ENCODE measurements around the gene RHOD. TPM values are rescaled to one million over a fixed set of nuclear protein-coding genes. Genes with fewer than 3 reads are reported as not detected.
A peak's percentile ranks its signal among the peaks of the same experiment; 100 is the strongest.

Gene RHOD
- total RNA-seq, 1 donor from 2014 or later, result 1.7 TPM

DNA sequence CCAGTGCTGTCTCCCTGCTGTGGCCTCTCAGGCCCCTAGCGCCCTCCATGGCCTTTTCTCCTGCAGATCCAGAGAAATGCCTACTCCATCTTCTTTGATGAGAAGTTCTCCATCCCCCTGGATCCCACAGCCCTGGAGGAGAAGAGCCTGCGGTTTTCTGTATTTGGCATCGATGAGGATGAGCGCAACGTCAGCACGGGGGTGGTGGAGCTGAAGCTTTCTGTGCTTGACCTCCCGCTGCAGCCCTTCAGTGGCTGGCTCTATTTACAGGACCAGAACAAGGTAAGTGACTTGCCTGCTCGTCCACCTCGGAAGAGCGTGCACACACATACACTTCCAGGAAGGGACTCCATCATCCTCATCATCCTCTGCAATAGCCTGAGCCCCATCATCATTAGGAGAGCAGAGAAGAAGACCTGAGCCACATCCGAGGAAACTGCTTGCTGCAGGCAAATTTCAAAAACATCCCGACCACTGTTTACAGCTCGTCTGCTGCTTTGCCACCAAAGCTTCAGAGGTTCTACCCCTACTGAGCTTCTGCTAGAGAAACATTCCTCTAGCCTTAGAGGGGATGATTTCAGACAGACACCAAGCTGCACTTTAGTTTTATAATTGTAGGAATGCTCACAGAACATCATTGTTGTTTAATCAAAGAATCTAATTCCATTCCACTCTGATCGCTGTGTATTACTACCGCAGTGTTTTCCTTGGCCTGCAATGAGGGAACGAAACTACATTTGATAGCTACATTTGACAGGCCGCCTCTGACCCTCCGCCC lies 12.9 kb upstream of the RHOD start:
- no peak overlapping the region for H3K4me3 Mint-ChIP-seq
- no peaks in the 10 kb centered on the region for H3K4me1 Mint-ChIP-seq
- no peak overlapping the region for H3K27ac Mint-ChIP-seq (ENCODE audit: unreplicated experiment)
- H3K27me3 Mint-ChIP-seq (ENCODE audit: low read depth), result no peaks in the 10 kb centered on the region
- DNase-seq (ENCODE audit: low read depth, low spot score), result no peak
- no peaks in the 10 kb centered on the region for H3K9me3 Mint-ChIP-seq
- TF ChIP-seq, protein P1, sequence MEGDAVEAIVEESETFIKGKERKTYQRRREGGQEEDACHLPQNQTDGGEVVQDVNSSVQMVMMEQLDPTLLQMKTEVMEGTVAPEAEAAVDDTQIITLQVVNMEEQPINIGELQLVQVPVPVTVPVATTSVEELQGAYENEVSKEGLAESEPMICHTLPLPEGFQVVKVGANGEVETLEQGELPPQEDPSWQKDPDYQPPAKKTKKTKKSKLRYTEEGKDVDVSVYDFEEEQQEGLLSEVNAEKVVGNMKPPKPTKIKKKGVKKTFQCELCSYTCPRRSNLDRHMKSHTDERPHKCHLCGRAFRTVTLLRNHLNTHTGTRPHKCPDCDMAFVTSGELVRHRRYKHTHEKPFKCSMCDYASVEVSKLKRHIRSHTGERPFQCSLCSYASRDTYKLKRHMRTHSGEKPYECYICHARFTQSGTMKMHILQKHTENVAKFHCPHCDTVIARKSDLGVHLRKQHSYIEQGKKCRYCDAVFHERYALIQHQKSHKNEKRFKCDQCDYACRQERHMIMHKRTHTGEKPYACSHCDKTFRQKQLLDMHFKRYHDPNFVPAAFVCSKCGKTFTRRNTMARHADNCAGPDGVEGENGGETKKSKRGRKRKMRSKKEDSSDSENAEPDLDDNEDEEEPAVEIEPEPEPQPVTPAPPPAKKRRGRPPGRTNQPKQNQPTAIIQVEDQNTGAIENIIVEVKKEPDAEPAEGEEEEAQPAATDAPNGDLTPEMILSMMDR (conservative IDR thresholded peaks at IDR 0.05), result no peak
- H3K36me3 Mint-ChIP-seq (ENCODE audit: low read depth), result no peaks in the 10 kb centered on the region

DNA sequence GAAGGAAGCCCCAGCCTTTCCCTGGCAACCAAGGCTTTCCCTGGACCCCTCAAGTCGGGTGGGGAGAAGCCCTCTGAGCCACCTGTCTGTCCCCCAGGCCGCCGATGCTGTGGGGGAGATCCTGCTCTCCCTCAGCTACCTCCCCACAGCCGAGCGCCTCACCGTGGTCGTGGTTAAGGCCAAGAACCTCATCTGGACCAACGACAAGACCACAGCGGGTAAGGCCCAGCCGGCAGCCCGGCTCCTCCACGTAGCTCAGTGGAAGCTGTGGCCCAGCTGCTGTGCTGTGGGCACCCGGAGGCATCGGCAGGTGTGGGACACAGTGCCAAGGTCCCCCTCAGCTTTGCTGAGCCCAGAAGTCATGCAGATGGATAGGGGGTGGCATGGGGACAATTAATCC lies 12.2 kb upstream of the RHOD start:
- H3K27ac Mint-ChIP-seq (ENCODE audit: unreplicated experiment), result no peak overlapping the region
- no peaks in the 10 kb centered on the region for H3K27me3 Mint-ChIP-seq (ENCODE audit: low read depth)
- no peak for DNase-seq (ENCODE audit: low read depth, low spot score)
- H3K9me3 Mint-ChIP-seq, result no peaks in the 10 kb centered on the region
- TF ChIP-seq, protein P1 (conservative IDR thresholded peaks at IDR 0.05), result no peak
- no peaks in the 10 kb centered on the region for H3K4me1 Mint-ChIP-seq
- no peak overlapping the region for H3K4me3 Mint-ChIP-seq
- H3K36me3 Mint-ChIP-seq (ENCODE audit: low read depth), result no peaks in the 10 kb centered on the region

DNA sequence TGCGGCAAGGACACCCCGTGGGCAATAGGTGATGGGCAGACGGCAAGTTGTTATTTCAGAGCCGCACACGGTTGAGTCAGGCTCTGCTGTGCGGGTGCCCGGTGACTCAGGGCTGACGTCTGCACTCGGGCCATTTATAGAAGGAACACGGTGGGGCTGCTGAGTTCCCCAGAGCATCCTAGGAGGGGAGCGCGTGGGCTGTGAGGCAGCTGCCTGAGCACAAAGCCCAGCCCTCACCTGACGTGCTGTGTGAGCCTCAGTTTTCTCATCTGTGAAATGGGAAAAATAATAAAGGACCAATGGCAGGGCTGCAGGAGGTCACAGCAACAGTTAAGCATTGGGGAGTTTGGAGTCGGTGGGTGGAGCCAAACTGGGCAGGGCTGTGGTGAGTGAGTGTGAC lies 11.3 kb upstream of the RHOD start:
- Mint-ChIP-seq H3K4me1 (no peaks in the 10 kb centered on the region), H3K27ac (ENCODE audit: unreplicated experiment) (peak overlapping the region; percentile 50), H3K9me3 (no peaks in the 10 kb centered on the region), H3K36me3 (ENCODE audit: low read depth) (no peaks in the 10 kb centered on the region), H3K27me3 (ENCODE audit: low read depth) (no peaks in the 10 kb centered on the region), H3K4me3 (no peak overlapping the region)
- DNase-seq (ENCODE audit: low read depth, low spot score), result no peak
- TF ChIP-seq, protein P1 (conservative IDR thresholded peaks at IDR 0.05), result no peak

DNA sequence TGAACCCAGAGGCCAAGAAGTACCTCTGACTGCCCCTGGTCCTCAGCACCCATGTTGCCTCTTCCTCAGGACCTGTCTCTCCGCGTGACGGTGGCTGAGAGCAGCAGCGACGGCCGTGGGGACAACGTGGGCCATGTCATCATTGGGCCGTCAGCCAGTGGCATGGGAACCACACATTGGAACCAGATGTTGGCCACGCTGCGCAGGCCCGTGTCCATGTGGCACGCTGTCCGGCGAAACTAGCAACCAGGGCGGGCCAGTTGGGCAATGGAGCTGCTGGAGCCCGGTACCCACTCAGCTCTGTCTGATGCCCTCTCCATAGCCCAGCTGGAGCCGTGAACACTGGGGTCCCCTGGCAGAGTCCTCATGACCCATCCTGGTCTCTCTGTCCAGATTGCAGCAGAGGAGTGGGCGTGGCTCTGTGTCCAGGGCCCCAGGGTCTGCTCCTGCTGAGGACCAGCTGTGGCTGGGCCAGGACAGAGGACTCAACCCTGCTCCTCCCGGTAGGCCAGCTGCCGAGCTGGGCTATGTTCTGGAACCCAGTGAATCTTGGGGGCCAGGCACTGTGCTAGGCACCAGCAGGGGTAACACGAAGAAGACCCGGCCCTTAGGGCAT lies 8.0 kb upstream of the RHOD start:
- no peaks in the 10 kb centered on the region for H3K9me3 Mint-ChIP-seq
- H3K27me3 Mint-ChIP-seq (ENCODE audit: low read depth), result no peaks in the 10 kb centered on the region
- H3K4me1 Mint-ChIP-seq, result no peaks in the 10 kb centered on the region
- no peak overlapping the region for H3K27ac Mint-ChIP-seq (ENCODE audit: unreplicated experiment)
- TF ChIP-seq, protein P1 (conservative IDR thresholded peaks at IDR 0.05), result no peak
- H3K36me3 Mint-ChIP-seq (ENCODE audit: low read depth), result no peaks in the 10 kb centered on the region
- DNase-seq (ENCODE audit: low read depth, low spot score), result no peak
- H3K4me3 Mint-ChIP-seq, result no peak overlapping the region

DNA sequence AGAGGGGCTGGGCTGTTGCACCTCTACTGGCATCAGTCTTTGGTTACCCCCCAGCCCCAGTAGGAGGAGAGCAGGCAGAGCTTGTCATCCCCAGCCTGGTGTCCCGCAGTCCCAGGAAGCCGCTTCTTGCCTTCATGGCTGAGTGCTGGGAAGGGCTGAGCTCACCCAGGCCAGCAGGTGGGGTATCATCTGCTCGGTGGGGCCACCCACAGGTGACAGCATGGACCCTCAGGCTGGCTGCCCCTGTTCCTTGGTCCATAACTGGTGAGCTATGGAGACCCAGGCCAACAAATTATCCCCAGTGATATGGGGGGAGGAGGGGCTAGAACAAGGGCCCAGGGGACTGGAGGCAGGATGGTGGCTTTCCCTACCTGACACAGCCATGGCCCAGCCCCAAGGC lies 6.5 kb upstream of the RHOD start:
- H3K4me3 Mint-ChIP-seq, result no peak overlapping the region
- no peak for DNase-seq (ENCODE audit: low read depth, low spot score)
- H3K9me3 Mint-ChIP-seq, result no peaks in the 10 kb centered on the region
- no peak overlapping the region for H3K27ac Mint-ChIP-seq (ENCODE audit: unreplicated experiment)
- TF ChIP-seq, protein P1 (conservative IDR thresholded peaks at IDR 0.05), result no peak
- H3K4me1 Mint-ChIP-seq, result peaks cover 5% of the 10 kb centered on the region
- H3K36me3 Mint-ChIP-seq (ENCODE audit: low read depth), result no peaks in the 10 kb centered on the region
- peaks cover 2% of the 10 kb centered on the region for H3K27me3 Mint-ChIP-seq (ENCODE audit: low read depth)

All from neural crest cell (in vitro differentiated cells).